ENCODE data around the gene BAIAP2. TPM values are rescaled to one million over a fixed set of nuclear protein-coding genes. Genes with fewer than 3 reads are reported as not detected.

BAIAP2 gene
- total and polyA plus RNA-seq, 2 of the 13 experiments (the other 11 are each of a cell fraction or from before 2014, with no cell fraction given) = 22.5 to 24.0 TPM

GRCh38 chr17:81056312-81056711 is 21.4 kb downstream of the BAIAP2 start (continued):
- no peak for TF ChIP-seq TRIM22 (IDR thresholded peaks at IDR 0.05)
- no peak for TF ChIP-seq RFX5 (IDR thresholded peaks at IDR 0.05; ENCODE audit: low read depth, low read length)
- TF ChIP-seq, protein P1, sequence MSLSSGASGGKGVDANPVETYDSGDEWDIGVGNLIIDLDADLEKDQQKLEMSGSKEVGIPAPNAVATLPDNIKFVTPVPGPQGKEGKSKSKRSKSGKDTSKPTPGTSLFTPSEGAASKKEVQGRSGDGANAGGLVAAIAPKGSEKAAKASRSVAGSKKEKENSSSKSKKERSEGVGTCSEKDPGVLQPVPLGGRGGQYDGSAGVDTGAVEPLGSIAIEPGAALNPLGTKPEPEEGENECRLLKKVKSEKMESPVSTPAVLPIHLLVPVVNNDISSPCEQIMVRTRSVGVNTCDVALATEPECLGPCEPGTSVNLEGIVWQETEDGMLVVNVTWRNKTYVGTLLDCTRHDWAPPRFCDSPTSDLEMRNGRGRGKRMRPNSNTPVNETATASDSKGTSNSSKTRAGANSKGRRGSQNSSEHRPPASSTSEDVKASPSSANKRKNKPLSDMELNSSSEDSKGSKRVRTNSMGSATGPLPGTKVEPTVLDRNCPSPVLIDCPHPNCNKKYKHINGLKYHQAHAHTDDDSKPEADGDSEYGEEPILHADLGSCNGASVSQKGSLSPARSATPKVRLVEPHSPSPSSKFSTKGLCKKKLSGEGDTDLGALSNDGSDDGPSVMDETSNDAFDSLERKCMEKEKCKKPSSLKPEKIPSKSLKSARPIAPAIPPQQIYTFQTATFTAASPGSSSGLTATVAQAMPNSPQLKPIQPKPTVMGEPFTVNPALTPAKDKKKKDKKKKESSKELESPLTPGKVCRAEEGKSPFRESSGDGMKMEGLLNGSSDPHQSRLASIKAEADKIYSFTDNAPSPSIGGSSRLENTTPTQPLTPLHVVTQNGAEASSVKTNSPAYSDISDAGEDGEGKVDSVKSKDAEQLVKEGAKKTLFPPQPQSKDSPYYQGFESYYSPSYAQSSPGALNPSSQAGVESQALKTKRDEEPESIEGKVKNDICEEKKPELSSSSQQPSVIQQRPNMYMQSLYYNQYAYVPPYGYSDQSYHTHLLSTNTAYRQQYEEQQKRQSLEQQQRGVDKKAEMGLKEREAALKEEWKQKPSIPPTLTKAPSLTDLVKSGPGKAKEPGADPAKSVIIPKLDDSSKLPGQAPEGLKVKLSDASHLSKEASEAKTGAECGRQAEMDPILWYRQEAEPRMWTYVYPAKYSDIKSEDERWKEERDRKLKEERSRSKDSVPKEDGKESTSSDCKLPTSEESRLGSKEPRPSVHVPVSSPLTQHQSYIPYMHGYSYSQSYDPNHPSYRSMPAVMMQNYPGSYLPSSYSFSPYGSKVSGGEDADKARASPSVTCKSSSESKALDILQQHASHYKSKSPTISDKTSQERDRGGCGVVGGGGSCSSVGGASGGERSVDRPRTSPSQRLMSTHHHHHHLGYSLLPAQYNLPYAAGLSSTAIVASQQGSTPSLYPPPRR (CRISPR knock-in tag; IDR thresholded peaks at IDR 0.05; ENCODE audit: borderline replicate concordance) = no peak
- TF ChIP-seq ZMAT5 (CRISPR knock-in tag; IDR thresholded peaks at IDR 0.05; ENCODE audit: borderline replicate concordance, low read depth) = no peak
- TF ChIP-seq KIAA2018 (CRISPR knock-in tag; IDR thresholded peaks at IDR 0.05; ENCODE audit: borderline replicate concordance) = no peak
